ENCODE results near the gene OVAAL.

DNA sequence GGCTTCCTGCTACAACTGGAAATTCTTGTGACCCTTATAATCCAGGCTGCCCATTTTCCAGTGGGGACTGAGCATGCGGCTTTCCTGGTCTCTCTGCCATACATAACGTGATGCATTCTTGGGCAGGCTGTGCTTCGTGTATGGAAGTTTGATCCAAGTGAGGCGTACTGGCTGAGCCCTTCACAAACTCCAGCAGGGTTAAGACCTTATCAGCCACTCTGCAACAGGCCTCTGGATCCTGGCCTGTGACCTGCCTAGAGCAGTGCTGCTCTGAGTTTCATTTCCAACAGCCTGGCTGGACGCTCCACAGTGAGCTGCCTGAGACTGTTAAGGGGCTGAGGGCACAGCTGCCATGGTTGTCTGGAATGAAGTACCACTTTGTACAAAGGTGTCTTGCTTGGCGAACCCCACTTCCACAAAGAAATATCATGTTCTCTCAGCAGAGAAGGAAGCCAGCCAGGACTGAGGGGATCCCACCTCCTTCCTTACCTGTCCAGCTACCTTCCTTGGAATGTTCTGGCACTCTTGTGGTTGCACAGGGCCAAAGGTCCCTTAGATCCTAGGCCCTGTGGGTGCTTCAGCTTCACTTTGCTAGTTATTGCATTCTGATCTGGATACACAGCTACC is 44.6 kb downstream of the OVAAL start:
- TF ChIP-seq TAF1 (IDR thresholded peaks at IDR 0.05; ENCODE audit: borderline replicate concordance, low read depth, low read length) (no peak), YY1 (IDR thresholded peaks at IDR 0.05; ENCODE audit: low read depth, low read length) (no peak), SIN3A (IDR thresholded peaks at IDR 0.05; ENCODE audit: low read depth, low read length) (no peak), POLR2AphosphoS5 (IDR thresholded peaks at IDR 0.05; ENCODE audit: low read length) (no peak), BHLHE40 (IDR thresholded peaks at IDR 0.05; ENCODE audit: borderline replicate concordance in 1 of 2, low read depth in 2 of 2, low read length in 1 of 2) (no peak), NFYB (IDR thresholded peaks at IDR 0.05; ENCODE audit: insufficient read depth, low read depth, low read length) (no peak), TCF12 (IDR thresholded peaks at IDR 0.05; ENCODE audit: low read depth, low read length) (no peak), ZNF274 (IDR thresholded peaks at IDR 0.05; ENCODE audit: insufficient read depth, insufficient read length) (no peak), KDM1A (IDR thresholded peaks at IDR 0.05; ENCODE audit: borderline replicate concordance) (no peak)
